Spleen (tissue), 7 donors: Measurements from ENCODE around the gene CASS4.

Experiments used
- CTCF ChIP-seq, 11 experiments: fragments of 200-600 bp in 7 of 11; fragments of 450-650 bp in 4 of 11; sonication (generic) in 4 of 11; IDR thresholded peaks in 8 of 11; conservative IDR thresholded peaks in 3 of 11; 1 replicate in 7 of 11; 2 replicates in 4 of 11; pipeline versions ENCODE4 v1.4.0 to v1.8.0; 2016 to 2021; ENCODE audit warnings: antibody characterized with exemption in 11 of 11, inconsistent platforms in 4 of 11, mild to moderate bottlenecking in 1 of 11
- POLR2A ChIP-seq, 3 donors: fragments of 450-650 bp; IDR thresholded peaks; one replicate each; pipeline ENCODE4 v1.5.1; 2017; ENCODE audit warnings: antibody characterized with exemption in 3 of 3, mild to moderate bottlenecking in 1 of 3
- POLR2AphosphoS5 ChIP-seq, 3 donors: sonication (generic); formaldehyde crosslinking; IDR thresholded peaks; one replicate each; pipeline ENCODE4 v1.5.1; 2017; ENCODE audit warnings: antibody characterized with exemption in 3 of 3
- donor health status: DM: no; HTN: no; CAD: no; lungs with moderate emphysema.
- donor health status: DM: no; HTN: no; CAD: no.
- donor health status: DM: no; HTN: no; CAD: no.

- TF ChIP-seq CTCF (IDR thresholded peaks at IDR 0.05 in 8 of 11, conservative IDR thresholded peaks at IDR 0.05 in 3 of 11): no peak
- no peak for TF ChIP-seq POLR2AphosphoS5 (IDR thresholded peaks at IDR 0.05)
- no peak for TF ChIP-seq POLR2A (IDR thresholded peaks at IDR 0.05)
Measured at GRCh38 chr20:56417911-56418310, 5.9 kb downstream of the CASS4 start.
